Astrocyte of the hippocampus (primary cell): ENCODE results near the gene GSX2.

Source experiments
- DNase-seq: peaks from one replicate; pipeline ENCODE4 v3.0.0; 2011; ENCODE audit warnings: low read depth, low spot score

GSX2 gene

DNA sequence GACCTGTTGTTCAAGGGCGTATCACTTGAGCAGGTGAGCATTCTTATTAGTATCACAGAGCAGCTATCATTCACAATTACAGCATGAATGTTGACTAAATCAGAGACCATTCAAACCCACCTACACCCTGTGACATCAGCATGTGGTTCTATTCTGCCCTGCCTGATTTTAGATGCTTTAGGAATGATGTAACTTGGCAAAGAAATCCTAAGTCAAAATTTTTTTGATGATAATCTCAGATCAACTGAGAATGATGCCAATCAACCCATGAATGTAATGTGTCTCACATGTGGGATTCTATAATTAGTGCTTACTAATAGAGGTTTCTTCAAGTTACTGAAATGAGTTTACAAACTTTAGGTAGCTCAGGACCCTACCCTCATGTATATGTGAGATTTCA lies 22.2 kb upstream of the GSX2 start:
- DNase-seq = no peak

- DNase-seq = peak; percentile 93
Measured at GRCh38 chr4:54082168-54082567, 17.8 kb upstream of the GSX2 start.

DNA sequence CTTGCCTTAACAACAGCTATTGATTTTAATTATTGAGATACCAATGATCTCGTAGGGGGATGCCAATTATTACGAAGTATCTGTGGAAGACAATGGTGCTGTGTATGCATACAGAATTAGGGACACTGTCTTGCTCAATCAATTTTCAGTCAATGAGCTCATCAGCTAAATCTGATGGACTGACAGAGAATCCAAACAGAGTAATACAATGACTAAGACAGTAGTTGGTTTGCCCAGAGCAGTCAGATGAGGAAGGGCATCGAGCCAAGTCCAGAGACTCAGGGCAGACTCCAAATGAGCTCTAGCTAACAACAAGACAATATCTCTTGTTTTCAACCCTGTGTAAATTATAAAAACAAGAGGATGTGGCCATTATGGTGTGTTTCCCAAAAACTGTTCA lies 14.7 kb upstream of the GSX2 start:
- peak; percentile 75 for DNase-seq

DNA sequence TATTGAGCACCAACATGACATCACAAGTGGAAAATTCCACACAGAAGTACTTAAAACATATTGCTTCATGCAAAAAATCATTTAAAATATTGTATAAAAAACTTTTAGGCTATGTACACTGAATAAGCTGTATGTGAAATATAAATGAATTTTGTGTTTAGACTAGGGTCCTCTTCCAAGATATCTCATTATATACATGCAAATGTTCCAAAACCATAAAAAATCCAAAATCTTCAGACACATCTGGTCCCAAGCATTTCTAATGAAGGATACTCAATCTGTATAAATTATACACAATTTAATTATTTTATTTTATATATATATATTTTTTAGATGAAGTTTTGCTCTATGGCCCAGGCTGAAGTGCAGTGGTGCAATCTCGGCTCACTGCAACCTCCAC lies 10.1 kb upstream of the GSX2 start:
- DNase-seq = no peak

- DNase-seq = no peak
Measured at GRCh38 chr4:54090404-54090803, 9.6 kb upstream of the GSX2 start.

- no peak for DNase-seq
Measured at GRCh38 chr4:54090804-54091623, 8.9 kb upstream of the GSX2 start.

- DNase-seq = peak; percentile 77
Measured at GRCh38 chr4:54091637-54092404, 8.1 kb upstream of the GSX2 start.

- DNase-seq = no peak
Measured at GRCh38 chr4:54092405-54093323, 7.3 kb upstream of the GSX2 start.

DNA sequence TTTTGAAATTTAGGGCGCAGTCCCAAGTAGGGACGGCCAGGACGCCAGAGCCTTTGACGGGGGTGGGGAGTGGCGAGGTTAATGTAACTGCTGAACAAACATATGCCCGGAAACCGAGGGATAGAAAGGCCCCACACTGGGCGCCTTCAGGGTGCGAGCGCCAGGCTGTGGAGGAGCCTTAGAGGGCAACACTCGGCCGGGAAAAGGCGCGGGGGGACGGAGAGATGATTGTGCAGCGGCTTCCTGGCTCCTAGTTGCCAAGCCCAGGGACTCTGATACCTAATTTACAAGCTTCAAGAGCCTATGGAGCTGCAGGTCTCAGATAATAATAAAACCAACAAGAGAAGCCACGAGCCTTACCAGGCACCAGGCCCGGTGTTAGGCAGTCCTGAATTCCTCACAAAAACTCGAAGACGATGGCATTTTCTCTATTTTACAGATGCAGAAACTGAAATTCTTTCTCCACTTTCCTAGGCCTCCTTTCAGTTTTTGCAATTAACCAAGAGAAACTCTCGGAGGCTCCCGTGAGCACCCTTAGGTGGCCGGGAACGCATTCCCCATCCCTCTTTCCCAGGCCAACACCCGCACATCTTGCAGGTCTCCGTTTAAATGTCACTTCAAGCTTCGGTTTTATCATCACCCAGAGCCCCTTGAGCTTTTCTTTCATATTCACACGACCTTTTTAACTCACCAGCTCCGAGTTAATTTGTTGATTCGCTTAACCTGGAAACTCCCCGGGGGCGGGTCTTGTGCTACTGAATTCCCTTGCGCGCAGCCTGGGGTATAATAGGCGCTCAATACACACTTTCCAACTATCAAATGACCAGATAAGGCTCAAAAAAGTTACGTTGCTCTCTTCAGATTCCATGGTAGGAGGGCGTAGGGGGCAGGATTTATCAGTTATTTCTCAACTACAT lies 6.4 kb upstream of the GSX2 start:
- no peak for DNase-seq

DNA sequence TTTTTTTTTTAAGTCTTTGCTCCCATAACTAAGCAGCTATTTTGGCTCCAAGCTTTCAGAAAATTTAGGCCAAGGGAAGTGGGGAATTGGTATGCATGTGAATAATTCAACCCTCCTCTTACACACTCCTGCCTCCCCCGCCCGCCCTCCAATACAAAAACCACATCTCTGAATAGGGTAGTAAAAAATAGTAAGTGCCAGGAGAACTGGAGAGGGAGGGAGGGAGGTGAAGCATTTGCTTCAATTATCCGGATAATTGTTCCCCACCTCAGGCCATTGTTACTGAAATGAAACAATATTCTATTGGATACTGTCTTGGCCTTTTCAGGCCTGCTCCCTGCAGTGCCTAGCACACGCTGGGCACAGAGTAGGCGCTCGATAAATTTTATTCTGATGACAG lies 5.5 kb upstream of the GSX2 start:
- DNase-seq = no peak

DNA sequence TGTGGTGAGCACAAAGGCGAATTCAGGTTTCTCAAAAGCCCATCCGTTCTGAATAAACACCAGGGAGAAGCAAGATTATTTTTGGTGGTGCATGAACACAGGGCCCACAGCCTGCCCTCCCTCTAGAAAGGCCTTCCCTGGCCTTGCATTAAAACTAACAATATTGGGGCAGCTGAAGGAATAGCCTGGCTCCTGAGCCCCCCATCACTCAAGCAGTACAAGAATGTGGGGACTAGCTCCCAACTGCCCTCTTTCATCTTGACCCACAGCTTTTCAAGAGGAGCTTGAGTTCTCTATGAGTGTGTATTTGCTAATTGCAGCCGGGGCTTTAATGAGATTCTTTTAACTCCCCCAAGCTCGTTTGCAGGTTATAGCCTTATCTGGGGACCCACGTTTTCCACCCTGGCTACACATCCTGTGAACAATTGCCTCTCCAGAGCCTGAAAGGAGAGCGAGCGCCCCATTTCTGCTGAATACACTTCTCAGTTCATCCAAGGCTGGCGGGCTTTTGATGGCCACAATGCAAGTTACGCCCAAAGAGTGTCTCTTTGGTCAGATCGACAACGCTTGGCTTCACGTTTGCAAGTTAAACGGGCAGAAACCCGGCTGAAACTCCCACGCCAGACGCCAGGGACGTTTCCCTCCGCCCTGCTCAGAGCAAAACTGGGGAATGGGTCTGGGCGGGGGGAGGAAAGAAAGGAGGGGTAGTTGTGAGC lies 4.7 kb upstream of the GSX2 start:
- DNase-seq = no peak

GRCh38 chr4:54096295-54096962 lies 3.5 kb upstream of the GSX2 start:
- no peak for DNase-seq

DNA sequence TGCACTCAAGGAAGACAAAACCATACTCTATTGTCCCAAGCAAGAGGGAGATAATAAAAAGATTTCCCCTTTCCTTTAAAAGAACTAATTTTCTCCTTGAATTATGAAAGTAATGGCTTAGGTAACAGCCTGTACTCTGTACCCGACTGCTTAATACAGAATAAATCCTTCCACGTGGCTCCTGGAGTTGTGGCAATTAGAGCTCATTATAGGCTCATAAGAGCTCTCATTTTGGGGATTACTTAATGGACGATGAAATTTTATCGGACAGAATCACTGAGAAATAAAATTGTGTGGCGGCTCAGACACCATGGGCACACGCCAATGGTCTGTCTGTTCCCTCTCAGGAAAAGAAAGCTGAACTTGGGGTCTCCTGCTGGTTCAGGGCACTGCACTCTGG lies 2.8 kb upstream of the GSX2 start:
- no peak for DNase-seq

- no peak for DNase-seq
Measured at GRCh38 chr4:54098375-54098774, 1.6 kb upstream of the GSX2 start.

- no peak for DNase-seq
Measured at GRCh38 chr4:54099287-54099747, 646 bp upstream of the GSX2 start.

GRCh38 chr4:54100595-54101189 lies 729 bp downstream of the GSX2 start:
- peak; percentile 46 for DNase-seq

- DNase-seq = no peak
Measured at GRCh38 chr4:54101190-54102041, 1.5 kb downstream of the GSX2 start.

GRCh38 chr4:54102531-54103106 lies 2.7 kb downstream of the GSX2 start:
- no peak for DNase-seq
